GM06990 (cell line): ENCODE measurements around the gene NFAM1.

Experiments
- DNase-seq: peaks from one replicate; pipeline ENCODE4 v3.0.0-alpha.2; 2011; ENCODE audit not compliant: insufficient read length; ENCODE audit errors: extremely low read depth
- H3K27me3 ChIP-seq: replicated peaks from 2 replicates; pipeline ENCODE4 v1.6.0; 2011; ENCODE audit warnings: low read length; ENCODE audit not compliant: control insufficient read depth, insufficient read depth
- H3K36me3 ChIP-seq: 2 replicates; pipeline ENCODE4 v1.5.1; 2011; ENCODE audit warnings: low read length; ENCODE audit not compliant: control insufficient read depth, insufficient read depth
- H3K4me3 ChIP-seq: replicated peaks from 2 replicates; pipeline ENCODE4 v1.5.1; 2011; ENCODE audit warnings: low read depth, mild to moderate bottlenecking, control low read depth, low read length
- TF ChIP-seq, protein P1 (sequence below): IDR thresholded peaks from 2 replicates; pipeline ENCODE4 v1.5.1; 2011; ENCODE audit warnings: low read length, control low read depth, mild to moderate bottlenecking, inconsistent platforms; ENCODE audit not compliant: insufficient read depth, poor library complexity, severe bottlenecking

The NFAM1 gene

DNA sequence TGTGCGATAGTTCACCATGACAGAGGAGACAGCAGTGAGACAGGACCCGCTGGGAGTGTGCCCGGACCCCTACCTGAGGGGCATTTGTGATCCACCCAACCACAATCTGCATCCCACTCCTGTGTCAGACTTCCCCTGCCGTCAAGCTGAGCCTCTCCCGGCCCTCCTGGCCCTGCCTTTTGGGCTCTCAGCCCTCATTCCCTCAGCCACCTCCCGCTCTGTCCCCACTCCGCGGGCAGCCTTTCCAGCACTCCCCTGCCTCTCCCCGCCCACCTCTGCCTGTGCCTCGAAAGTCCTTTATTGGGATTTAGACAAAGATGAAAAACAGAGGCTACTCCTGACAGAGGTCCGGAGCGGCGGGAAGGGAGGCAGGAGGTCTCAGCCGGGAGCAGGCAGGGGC, 4.2 kb downstream of the NFAM1 start:
- no peaks in the 10 kb centered on the region for H3K36me3 ChIP-seq
- no peak for DNase-seq
- TF ChIP-seq, protein P1, sequence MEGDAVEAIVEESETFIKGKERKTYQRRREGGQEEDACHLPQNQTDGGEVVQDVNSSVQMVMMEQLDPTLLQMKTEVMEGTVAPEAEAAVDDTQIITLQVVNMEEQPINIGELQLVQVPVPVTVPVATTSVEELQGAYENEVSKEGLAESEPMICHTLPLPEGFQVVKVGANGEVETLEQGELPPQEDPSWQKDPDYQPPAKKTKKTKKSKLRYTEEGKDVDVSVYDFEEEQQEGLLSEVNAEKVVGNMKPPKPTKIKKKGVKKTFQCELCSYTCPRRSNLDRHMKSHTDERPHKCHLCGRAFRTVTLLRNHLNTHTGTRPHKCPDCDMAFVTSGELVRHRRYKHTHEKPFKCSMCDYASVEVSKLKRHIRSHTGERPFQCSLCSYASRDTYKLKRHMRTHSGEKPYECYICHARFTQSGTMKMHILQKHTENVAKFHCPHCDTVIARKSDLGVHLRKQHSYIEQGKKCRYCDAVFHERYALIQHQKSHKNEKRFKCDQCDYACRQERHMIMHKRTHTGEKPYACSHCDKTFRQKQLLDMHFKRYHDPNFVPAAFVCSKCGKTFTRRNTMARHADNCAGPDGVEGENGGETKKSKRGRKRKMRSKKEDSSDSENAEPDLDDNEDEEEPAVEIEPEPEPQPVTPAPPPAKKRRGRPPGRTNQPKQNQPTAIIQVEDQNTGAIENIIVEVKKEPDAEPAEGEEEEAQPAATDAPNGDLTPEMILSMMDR = no peak
- H3K4me3 ChIP-seq = no peak overlapping the region
- no peaks in the 10 kb centered on the region; the same call in 1 of the 2 replicates for H3K27me3 ChIP-seq

DNA sequence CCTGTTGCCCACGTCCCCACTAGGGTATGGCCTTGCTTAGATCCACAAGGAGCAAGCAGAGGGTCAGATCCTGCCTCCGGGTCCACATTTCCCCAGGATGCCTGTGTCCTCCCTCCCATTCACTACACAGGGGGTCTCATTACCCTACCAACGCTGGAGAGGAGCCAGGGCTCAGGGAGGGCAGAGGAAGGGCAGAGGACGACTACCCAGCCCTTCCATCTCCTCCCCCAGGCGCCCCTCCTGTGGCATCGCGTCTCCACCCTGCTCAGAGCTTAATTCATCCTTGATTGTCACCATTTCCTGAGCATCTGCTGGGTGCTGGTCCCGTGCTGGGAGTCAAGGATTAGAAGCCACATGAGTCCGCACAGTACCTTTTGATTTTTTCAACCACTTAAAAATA, 5.0 kb downstream of the NFAM1 start:
- no peaks in the 10 kb centered on the region; the same call in 1 of the 2 replicates for H3K27me3 ChIP-seq
- H3K4me3 ChIP-seq = no peak overlapping the region
- TF ChIP-seq, protein P1 = no peak
- no peaks in the 10 kb centered on the region for H3K36me3 ChIP-seq
- DNase-seq = no peak

DNA sequence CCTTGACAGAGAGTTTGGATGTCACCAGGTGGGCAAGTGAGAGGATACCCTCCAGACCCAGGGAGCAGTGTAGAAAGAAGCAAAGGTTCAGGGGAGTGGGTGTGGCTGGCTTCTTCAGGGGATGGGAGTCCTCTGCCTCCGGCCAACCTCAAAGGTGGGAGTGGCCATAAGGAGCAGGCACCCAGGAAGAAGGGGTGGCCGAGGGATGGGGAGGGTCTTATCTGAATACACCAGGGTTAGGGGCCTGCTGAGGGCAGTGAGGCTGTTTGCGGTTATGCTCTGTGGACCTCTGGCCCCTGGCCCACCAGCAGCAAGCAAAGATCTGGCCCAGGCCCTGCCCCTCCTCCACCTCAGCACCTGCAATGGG, 6.2 kb downstream of the NFAM1 start:
- TF ChIP-seq, protein P1 = no peak
- H3K4me3 ChIP-seq = no peak overlapping the region
- H3K36me3 ChIP-seq = no peaks in the 10 kb centered on the region
- H3K27me3 ChIP-seq = no peaks in the 10 kb centered on the region; the same call in 1 of the 2 replicates
- no peak for DNase-seq

DNA sequence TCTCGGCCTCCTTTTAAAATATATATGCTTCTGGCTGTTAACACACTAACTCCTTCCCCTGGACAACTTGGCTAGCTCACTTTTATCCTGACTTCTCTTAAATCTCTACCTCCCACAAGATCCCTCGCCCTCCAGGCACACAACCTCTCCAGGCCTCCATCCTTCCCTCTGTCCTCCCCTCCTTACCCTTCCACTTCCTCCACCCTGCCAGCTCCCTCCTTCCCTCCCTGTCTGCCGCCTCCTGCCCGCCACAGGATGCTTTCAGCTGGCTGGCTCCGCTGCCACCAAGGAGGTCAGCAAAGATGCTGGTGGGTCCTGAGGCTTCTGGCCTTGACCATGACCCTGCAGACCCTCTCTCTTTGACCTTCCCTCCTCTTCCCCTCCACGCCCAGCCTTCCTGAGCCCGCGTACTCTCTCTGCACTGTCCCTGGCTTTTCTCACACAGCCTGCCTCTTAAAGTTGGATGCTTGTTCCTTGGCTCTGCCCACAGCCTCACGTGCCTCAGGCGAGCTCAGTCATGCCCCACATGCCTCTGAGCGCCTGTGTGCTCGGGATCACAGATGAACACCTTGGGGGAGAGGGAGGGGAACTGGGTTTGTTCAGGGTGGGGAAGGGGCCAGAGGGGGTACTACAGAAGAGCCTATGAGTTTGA, 6.7 kb downstream of the NFAM1 start:
- H3K27me3 ChIP-seq = no peaks in the 10 kb centered on the region; the same call in 1 of the 2 replicates

DNA sequence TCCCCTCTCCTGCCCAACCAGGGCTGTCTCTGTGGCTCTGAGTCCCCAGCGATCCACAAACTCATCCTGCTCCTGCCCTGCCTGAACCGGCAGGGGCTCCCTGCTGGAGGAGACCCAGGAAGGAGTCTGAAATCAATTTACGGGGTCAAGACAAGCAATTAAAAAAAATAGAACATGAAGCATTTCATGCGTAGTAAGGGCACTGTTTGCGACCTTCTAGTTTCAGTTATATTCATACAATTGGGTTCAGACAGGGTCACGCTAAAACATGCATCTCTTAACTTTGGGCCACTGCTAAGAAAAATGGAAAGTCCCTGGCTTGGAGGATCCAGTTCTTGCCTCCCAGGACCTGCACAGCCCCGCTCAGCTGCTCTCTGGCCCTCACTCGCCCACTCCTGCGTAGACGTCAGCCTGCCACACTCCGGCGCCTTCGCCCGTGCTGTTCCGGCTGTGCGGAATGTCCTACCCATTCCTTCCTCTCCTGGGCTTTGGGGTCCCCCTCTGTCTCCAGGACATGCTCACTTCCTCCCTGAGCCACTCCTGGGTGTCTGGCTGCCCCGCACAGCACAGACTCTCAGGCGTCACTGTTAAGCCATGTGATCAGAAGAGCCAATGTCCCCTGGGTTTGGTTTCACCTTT, 12.8 kb downstream of the NFAM1 start:
- Histone ChIP-seq H3K36me3 (no peaks in the 10 kb centered on the region), H3K4me3 (peak overlapping the region; percentile 13; the same call in 1 of the 2 replicates), H3K27me3 (no peaks in the 10 kb centered on the region)
- TF ChIP-seq, protein P1 = no peak
- DNase-seq = peak; percentile 77

More for the DNA sequence above, 6.7 kb downstream of the NFAM1 start:
- H3K36me3 ChIP-seq = no peaks in the 10 kb centered on the region
- H3K4me3 ChIP-seq = no peak overlapping the region
- TF ChIP-seq, protein P1 = no peak
- no peak for DNase-seq
